Astrocyte (in vitro differentiated cells and primary cell): Measurements from ENCODE around the gene FREY1. TPM values are rescaled to one million over a fixed set of nuclear protein-coding genes. Genes with fewer than 3 reads are reported as not detected.

Source experiments
- DNase-seq: peaks from one replicate; pipeline ENCODE4 v3.0.0-alpha.2; 2010; ENCODE audit warnings: low read depth
- FAIRE-seq: peaks from 2 replicates; lab custom pipeline; 2011; peaks lifted over from hg19 to GRCh38; lab: Jason Lieb, UNC
- H2AFZ ChIP-seq: 2 replicates; pipeline ENCODE4 v1.6.0; 2012; ENCODE audit warnings: low read depth, low read length, inconsistent platforms
- H3K27ac ChIP-seq: 2 replicates; pipeline ENCODE4 v1.5.1; 2011; ENCODE audit warnings: low read depth, low read length, inconsistent platforms
- H3K27me3 ChIP-seq: 2 replicates; pipeline ENCODE4 v1.6.0; 2011; ENCODE audit warnings: low read length, inconsistent platforms; ENCODE audit not compliant: insufficient read depth
- H3K36me3 ChIP-seq: 2 replicates; pipeline ENCODE4 v1.5.1; 2011; ENCODE audit warnings: low read length, inconsistent platforms; ENCODE audit not compliant: insufficient read depth
- H3K4me1 ChIP-seq: 2 replicates; pipeline ENCODE4 v1.5.1; 2011; ENCODE audit warnings: low read length, inconsistent platforms; ENCODE audit not compliant: insufficient read depth
- H3K4me2 ChIP-seq: 2 replicates; pipeline ENCODE4 v1.6.0; 2012; ENCODE audit warnings: low read length, inconsistent platforms
- H3K4me3 ChIP-seq: 2 replicates; pipeline ENCODE4 v1.5.1; 2011; ENCODE audit warnings: low read depth, mild to moderate bottlenecking, low read length, inconsistent platforms; ENCODE audit not compliant: insufficient read depth
- H3K79me2 ChIP-seq: 2 replicates; pipeline ENCODE4 v1.6.0; 2012; ENCODE audit warnings: mild to moderate bottlenecking, low read length, inconsistent platforms; ENCODE audit not compliant: insufficient read depth
- H3K9ac ChIP-seq: 2 replicates; pipeline ENCODE4 v1.6.0; 2012; ENCODE audit warnings: mild to moderate bottlenecking, low read length, inconsistent platforms
- H3K9me3 ChIP-seq: 2 replicates; pipeline ENCODE4 v1.5.1; 2012; ENCODE audit warnings: low read depth, mild to moderate bottlenecking, low read length, inconsistent platforms; ENCODE audit not compliant: insufficient read depth
- H4K20me1 ChIP-seq: 2 replicates; pipeline ENCODE4 v1.6.0; 2012; ENCODE audit warnings: low read length, inconsistent platforms; ENCODE audit not compliant: insufficient read depth
- H3K27ac Mint-ChIP-seq: one replicate; pipeline ENCODE4 v1.8.0; 2021; ENCODE audit warnings: mild to moderate bottlenecking, mixed read lengths; ENCODE audit not compliant: unreplicated experiment
- H3K27me3 Mint-ChIP-seq: one replicate; pipeline ENCODE4 v1.8.0; 2021; ENCODE audit warnings: low read depth, mixed read lengths; ENCODE audit not compliant: unreplicated experiment
- H3K36me3 Mint-ChIP-seq: one replicate; pipeline ENCODE4 v1.8.0; 2021; ENCODE audit warnings: low read depth, mixed read lengths; ENCODE audit not compliant: unreplicated experiment
- H3K4me1 Mint-ChIP-seq: one replicate; pipeline ENCODE4 v1.8.0; 2021; ENCODE audit warnings: low read depth, mixed read lengths; ENCODE audit not compliant: unreplicated experiment
- H3K4me3 Mint-ChIP-seq: one replicate; pipeline ENCODE4 v1.8.0; 2021; ENCODE audit warnings: mild to moderate bottlenecking, moderate library complexity, mixed read lengths; ENCODE audit not compliant: unreplicated experiment
- H3K9me3 Mint-ChIP-seq: one replicate; pipeline ENCODE4 v1.8.0; 2021; ENCODE audit warnings: mild to moderate bottlenecking, mixed read lengths; ENCODE audit not compliant: unreplicated experiment
- EZH2 ChIP-seq: IDR thresholded peaks from 2 replicates; pipeline ENCODE4 v1.6.1; 2012; ENCODE audit warnings: mild to moderate bottlenecking, low read length, inconsistent platforms; ENCODE audit not compliant: insufficient read depth
- total RNA-seq: library from RNA; stranded (reverse); gene quantifications from 2 replicates; pipeline ENCODE4 v1.2.1, GENCODE V29; 2021
- TF ChIP-seq, protein P1 (sequence below): IDR thresholded peaks from 2 replicates; pipeline ENCODE4 v1.5.1; 2011; ENCODE audit warnings: low read depth, mild to moderate bottlenecking, inconsistent platforms, low read length, moderate library complexity; ENCODE audit not compliant: insufficient read depth

Gene FREY1
- total RNA-seq, 1 donor from 2014 or later = 0.79 TPM

DNA sequence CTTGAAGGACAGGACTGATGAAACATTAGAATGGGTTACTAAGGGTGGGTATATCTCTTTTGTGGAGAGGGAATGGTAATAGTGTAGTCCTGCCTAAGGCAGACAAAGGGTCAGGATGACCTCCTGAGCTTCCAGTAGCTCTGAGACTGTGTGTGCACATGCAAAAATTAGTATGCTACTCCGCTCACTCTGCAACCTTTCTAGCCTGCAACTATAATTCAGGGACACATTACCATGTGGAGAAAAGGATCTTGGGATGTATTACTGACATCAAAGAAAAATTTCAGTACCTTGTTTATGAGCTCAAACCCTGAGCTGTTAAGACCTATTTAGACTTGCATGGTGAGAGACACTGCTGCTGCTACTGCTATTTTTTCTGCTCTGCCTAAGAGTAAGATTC is 40.8 kb upstream of the FREY1 start:
- Mint-ChIP-seq H3K4me3 (no peak overlapping the region), H3K27me3 (no peaks in the 10 kb centered on the region), H3K9me3 (no peaks in the 10 kb centered on the region), H3K27ac (no peak overlapping the region), H3K4me1 (no peaks in the 10 kb centered on the region), H3K36me3 (peaks cover 16% of the 10 kb centered on the region)
- Histone ChIP-seq H3K4me1 (no peaks in the 10 kb centered on the region), H3K4me3 (no peak overlapping the region), H3K79me2 (no peaks in the 10 kb centered on the region), H4K20me1 (no peaks in the 10 kb centered on the region), H3K27ac (no peak overlapping the region), H3K9ac (no peak overlapping the region), H3K27me3 (no peaks in the 10 kb centered on the region), H3K4me2 (no peak overlapping the region), H3K9me3 (no peaks in the 10 kb centered on the region), H2AFZ (no peak overlapping the region), H3K36me3 (peaks cover 19% of the 10 kb centered on the region)
- no peak for TF ChIP-seq EZH2
- FAIRE-seq = no peak
- DNase-seq = no peak

DNA sequence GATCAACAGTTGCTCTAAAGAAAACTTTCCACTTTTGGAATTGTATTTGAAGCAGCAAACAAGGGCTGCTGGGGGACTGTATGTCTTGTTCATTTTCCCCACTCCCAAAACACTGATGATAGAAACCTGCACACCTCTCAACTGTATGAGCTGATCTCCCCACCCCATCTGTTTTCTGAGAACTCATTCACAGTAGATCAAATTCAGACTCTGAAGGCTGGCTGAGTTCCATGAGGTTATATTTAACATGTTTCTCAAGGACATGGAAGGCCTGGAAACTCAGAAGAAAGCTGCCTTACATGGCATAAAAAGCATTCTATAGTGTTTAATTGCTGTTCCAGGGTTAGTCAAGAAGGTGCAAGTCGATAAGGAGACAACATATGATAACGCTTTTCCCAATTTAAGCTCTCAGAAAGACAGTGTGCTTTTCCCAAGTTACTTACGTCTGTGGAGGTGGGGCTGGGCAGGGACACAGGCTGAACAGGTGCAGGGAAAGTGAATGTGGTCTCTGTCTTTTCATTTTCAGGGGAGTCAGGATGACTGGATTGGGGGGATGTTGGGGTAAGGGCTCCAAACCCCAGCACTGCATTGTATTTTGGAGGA is 38.4 kb upstream of the FREY1 start:
- TF ChIP-seq, protein P1, sequence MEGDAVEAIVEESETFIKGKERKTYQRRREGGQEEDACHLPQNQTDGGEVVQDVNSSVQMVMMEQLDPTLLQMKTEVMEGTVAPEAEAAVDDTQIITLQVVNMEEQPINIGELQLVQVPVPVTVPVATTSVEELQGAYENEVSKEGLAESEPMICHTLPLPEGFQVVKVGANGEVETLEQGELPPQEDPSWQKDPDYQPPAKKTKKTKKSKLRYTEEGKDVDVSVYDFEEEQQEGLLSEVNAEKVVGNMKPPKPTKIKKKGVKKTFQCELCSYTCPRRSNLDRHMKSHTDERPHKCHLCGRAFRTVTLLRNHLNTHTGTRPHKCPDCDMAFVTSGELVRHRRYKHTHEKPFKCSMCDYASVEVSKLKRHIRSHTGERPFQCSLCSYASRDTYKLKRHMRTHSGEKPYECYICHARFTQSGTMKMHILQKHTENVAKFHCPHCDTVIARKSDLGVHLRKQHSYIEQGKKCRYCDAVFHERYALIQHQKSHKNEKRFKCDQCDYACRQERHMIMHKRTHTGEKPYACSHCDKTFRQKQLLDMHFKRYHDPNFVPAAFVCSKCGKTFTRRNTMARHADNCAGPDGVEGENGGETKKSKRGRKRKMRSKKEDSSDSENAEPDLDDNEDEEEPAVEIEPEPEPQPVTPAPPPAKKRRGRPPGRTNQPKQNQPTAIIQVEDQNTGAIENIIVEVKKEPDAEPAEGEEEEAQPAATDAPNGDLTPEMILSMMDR = no peak
- no peak for TF ChIP-seq EZH2
- Histone ChIP-seq H2AFZ (no peak overlapping the region), H3K4me3 (no peak overlapping the region), H3K27ac (no peak overlapping the region), H3K79me2 (no peaks in the 10 kb centered on the region), H3K4me1 (no peaks in the 10 kb centered on the region), H4K20me1 (no peaks in the 10 kb centered on the region), H3K27me3 (no peaks in the 10 kb centered on the region), H3K4me2 (no peak overlapping the region), H3K36me3 (peaks cover 19% of the 10 kb centered on the region), H3K9ac (no peak overlapping the region), H3K9me3 (no peaks in the 10 kb centered on the region)
- H3K36me3 Mint-ChIP-seq = peaks cover 26% of the 10 kb centered on the region
- FAIRE-seq (no peak), DNase-seq (no peak)
- no peaks in the 10 kb centered on the region for H3K9me3 Mint-ChIP-seq
- H3K4me1 Mint-ChIP-seq = no peaks in the 10 kb centered on the region
- H3K27me3 Mint-ChIP-seq = no peaks in the 10 kb centered on the region
- H3K4me3 Mint-ChIP-seq = no peak overlapping the region
- H3K27ac Mint-ChIP-seq = no peak overlapping the region

DNA sequence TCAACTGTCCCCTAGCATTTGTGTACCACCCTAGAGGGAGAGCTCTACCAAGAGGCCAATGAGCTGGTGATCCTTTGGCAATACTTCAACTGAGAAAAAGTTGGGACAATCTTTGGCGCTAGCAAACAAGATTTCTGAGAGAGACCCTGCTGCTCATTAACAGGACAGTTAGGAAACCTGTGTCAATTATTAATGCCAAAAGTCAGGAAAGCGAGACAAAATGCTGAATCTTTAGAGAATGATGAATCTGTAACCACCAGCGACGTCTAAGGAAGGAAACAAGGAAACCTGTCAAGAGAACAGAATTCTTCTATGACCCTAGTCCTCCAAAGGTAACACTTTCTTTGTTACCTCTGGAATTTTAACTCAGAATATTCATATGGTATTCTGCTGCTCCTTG is 35.3 kb upstream of the FREY1 start:
- H3K4me3 Mint-ChIP-seq = no peak overlapping the region

More for the DNA sequence above, 35.3 kb upstream of the FREY1 start:
- no peaks in the 10 kb centered on the region for H3K4me1 ChIP-seq
- DNase-seq (no peak), FAIRE-seq (no peak)
- no peaks in the 10 kb centered on the region for H3K9me3 ChIP-seq
- H2AFZ ChIP-seq = no peak overlapping the region
- H3K79me2 ChIP-seq = no peaks in the 10 kb centered on the region
- H3K9me3 Mint-ChIP-seq = no peaks in the 10 kb centered on the region
- H3K4me1 Mint-ChIP-seq = no peaks in the 10 kb centered on the region
- no peaks in the 10 kb centered on the region for H3K27me3 ChIP-seq
- no peaks in the 10 kb centered on the region for H4K20me1 ChIP-seq
- no peak overlapping the region for H3K27ac ChIP-seq
- no peaks in the 10 kb centered on the region for H3K27me3 Mint-ChIP-seq
- H3K36me3 Mint-ChIP-seq = peaks cover 28% of the 10 kb centered on the region
- H3K4me3 ChIP-seq = no peak overlapping the region
- no peak for TF ChIP-seq EZH2
- TF ChIP-seq, protein P1 = no peak
- peaks cover 9% of the 10 kb centered on the region for H3K36me3 ChIP-seq
- no peak overlapping the region for H3K27ac Mint-ChIP-seq
- no peak overlapping the region for H3K9ac ChIP-seq
- no peak overlapping the region for H3K4me2 ChIP-seq
